ENCODE measurements around the gene DHRS1.

The DHRS1 gene

GRCh38 chr14:24327303-24327702, 27.7 kb upstream of the DHRS1 start:
- no peak for FAIRE-seq

- no peak for FAIRE-seq
These were observed 26.4 kb upstream of the DHRS1 start for GRCh38 chr14:24325963-24326362.

GRCh38 chr14:24325041-24325530, 25.5 kb upstream of the DHRS1 start:
- FAIRE-seq: no peak

GRCh38 chr14:24324024-24324423, 24.4 kb upstream of the DHRS1 start:
- no peak for FAIRE-seq

GRCh38 chr14:24323341-24323740, 23.8 kb upstream of the DHRS1 start:
- no peak for FAIRE-seq

GRCh38 chr14:24322672-24323071, 23.1 kb upstream of the DHRS1 start:
- FAIRE-seq: no peak

GRCh38 chr14:24321212-24321975, 21.8 kb upstream of the DHRS1 start:
- no peak for FAIRE-seq

- no peak for FAIRE-seq
These were observed 17.8 kb upstream of the DHRS1 start for GRCh38 chr14:24317141-24317928.

GRCh38 chr14:24316597-24316950, 17.0 kb upstream of the DHRS1 start:
- FAIRE-seq: no peak

GRCh38 chr14:24315807-24316596, 16.4 kb upstream of the DHRS1 start:
- no peak for FAIRE-seq

GRCh38 chr14:24315243-24315806, 15.7 kb upstream of the DHRS1 start:
- FAIRE-seq: no peak

GRCh38 chr14:24314377-24315193, 15.0 kb upstream of the DHRS1 start:
- no peak for FAIRE-seq

GRCh38 chr14:24313913-24314312, 14.3 kb upstream of the DHRS1 start:
- FAIRE-seq: no peak

GRCh38 chr14:24312736-24313507, 13.3 kb upstream of the DHRS1 start:
- no peak for FAIRE-seq

GRCh38 chr14:24311837-24312615, 12.4 kb upstream of the DHRS1 start:
- no peak for FAIRE-seq

GRCh38 chr14:24310646-24311604, 11.3 kb upstream of the DHRS1 start, which contains the start of gene LTB4R:
Gene LTB4R (plus strand): TSS chr14:24311502. CDS start chr14:24315652, 4,150 bp downstream.
- no peak for FAIRE-seq

- no peak for FAIRE-seq
These were observed 10.7 kb upstream of the DHRS1 start for GRCh38 chr14:24310265-24310645.

- no peak for FAIRE-seq
These were observed 10.1 kb upstream of the DHRS1 start, which contains the start of gene LTB4R2 for GRCh38 chr14:24309538-24310264. Gene LTB4R2 (plus strand): TSS chr14:24310140. CDS start chr14:24310665, 525 bp downstream.
